ENCODE measurements around the gene WNT6. TPM values are rescaled to one million over a fixed set of nuclear protein-coding genes. Genes with fewer than 3 reads are reported as not detected.

The WNT6 gene
- total RNA-seq, 2 donors from 2014 or later = 0.19 TPM

DNA sequence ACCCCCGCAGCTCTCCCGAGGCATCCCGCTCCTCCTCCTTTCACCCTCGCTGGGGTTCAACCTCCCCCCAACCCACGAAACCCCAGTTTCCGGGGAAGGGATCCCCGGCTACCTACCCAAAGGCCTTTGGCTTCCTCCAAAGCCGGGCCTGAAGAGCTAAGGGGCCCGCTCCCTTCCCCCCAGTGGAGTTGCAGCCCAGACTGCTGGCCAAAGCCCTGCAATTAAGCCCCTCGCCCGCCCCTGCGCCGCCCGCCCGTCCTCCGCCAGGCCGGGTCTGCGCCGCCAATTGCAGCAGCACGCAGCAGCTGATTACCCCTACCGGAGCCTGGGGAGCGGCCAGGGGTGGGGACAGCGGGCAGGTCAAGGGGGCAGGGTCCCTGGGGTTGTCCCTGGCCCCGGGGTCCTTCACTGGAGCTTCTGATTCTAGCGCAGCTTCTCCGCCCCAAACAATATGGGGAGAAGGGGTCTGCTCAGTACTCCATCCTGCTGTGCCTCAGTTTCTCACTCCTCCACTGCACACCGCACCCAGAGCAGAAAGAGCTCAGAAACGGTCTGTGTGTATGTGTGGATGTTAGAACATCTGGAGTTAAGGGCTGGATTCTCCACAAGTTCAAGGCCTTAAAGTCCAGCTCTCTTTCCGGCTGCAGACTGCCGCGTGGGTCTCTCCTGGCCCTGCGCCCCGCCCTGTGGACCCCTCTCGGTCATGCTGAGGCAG lies 37.9 kb downstream of the WNT6 start:
- no peaks in the 10 kb centered on the region for H3K9me3 Mint-ChIP-seq
- ATAC-seq (replicated peaks in 1 of 2) (peak; percentile 5), DNase-seq (peak in 1 of 2 donors; percentile 43)
- peak overlapping the region; percentile 77 to 84 for H3K4me3 Mint-ChIP-seq
- H3K27ac Mint-ChIP-seq = no peak overlapping the region
- H3K36me3 Mint-ChIP-seq (ENCODE audit: insufficient read depth in 2 of 2) = peaks cover 0 to 3% of the 10 kb centered on the region in 2 donors
- H3K4me1 Mint-ChIP-seq (ENCODE audit: low read depth) = peaks cover 50% of the 10 kb centered on the region
- peaks cover 51% of the 10 kb centered on the region for H3K27me3 Mint-ChIP-seq (ENCODE audit: low read depth)

DNA sequence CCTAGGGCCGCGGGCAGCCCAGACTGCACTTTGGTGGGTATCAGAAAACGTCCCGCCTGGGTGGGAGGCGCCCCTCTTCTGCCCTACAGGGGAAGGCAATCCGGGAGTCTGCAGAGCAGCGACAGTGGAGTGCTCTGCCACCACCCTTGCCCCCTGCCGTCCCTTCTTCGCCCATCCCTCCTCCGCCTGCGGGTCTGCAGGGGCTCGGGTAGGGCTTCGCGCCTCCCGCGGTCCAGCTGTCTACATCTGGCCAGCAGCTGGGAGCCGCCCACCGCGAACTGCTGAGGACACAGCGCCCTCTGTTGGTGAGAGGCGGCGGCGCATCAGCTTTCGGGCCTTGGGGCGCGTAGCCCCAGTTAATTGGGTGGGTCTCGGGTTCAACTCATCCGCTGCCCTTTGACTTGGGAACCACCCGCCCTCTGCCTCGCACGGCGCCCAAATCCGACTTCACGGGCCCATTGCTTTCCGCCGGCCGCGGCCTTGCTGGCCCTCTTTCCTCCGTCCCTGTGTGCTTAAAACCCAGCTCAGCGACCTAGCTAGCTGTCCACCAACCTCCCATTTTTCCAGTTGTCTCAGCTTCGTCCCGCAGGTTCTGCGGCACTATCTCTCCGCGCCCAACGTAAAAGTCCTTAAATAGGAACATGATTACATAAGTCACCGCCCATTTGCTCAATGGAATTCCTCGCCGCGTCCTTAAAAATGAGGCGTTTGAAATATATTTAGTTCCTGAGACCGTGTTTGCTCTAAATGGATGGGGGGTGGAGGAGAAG lies 38.7 kb downstream of the WNT6 start:
- Mint-ChIP-seq H3K27ac (no peak overlapping the region), H3K4me1 (ENCODE audit: low read depth) (peaks cover 43% of the 10 kb centered on the region), H3K36me3 (ENCODE audit: insufficient read depth in 2 of 2) (peaks cover 0 to 3% of the 10 kb centered on the region in 2 donors), H3K27me3 (ENCODE audit: low read depth) (peaks cover 52% of the 10 kb centered on the region), H3K4me3 (peak overlapping the region; percentile 77 to 84), H3K9me3 (no peaks in the 10 kb centered on the region)
- DNase-seq = peak; percentile 85 to 90
- peak; percentile 37 to 46 for ATAC-seq (replicated peaks in 1 of 2)

DNA sequence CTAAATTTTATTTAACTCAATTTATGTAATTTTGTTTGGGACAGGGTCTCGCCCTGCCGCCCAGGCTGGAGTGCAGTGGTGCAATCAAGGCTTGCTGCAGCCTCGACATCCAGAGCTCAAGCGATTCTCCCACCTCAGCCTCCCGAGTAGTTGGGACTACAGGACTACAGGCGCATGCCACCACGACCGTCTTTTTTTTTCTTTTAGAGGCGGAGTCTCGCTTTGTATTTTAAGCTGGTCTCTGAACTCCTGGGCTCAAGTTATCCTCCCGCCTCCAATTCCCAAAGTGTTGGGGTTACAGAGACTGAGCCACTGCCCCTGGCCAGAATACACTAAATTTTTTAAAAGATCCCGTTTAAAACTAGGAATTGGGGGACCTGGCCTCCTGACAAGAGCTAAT lies 39.5 kb downstream of the WNT6 start:
- ATAC-seq (replicated peaks in 1 of 2) (no peak), DNase-seq (no peak)
- peaks cover 50% of the 10 kb centered on the region for H3K27me3 Mint-ChIP-seq (ENCODE audit: low read depth)
- H3K27ac Mint-ChIP-seq = no peak overlapping the region
- no peaks in the 10 kb centered on the region for H3K9me3 Mint-ChIP-seq
- peaks cover 39% of the 10 kb centered on the region for H3K4me1 Mint-ChIP-seq (ENCODE audit: low read depth)
- no peak overlapping the region for H3K4me3 Mint-ChIP-seq
- no peaks in the 10 kb centered on the region for H3K36me3 Mint-ChIP-seq (ENCODE audit: insufficient read depth in 2 of 2)

DNA sequence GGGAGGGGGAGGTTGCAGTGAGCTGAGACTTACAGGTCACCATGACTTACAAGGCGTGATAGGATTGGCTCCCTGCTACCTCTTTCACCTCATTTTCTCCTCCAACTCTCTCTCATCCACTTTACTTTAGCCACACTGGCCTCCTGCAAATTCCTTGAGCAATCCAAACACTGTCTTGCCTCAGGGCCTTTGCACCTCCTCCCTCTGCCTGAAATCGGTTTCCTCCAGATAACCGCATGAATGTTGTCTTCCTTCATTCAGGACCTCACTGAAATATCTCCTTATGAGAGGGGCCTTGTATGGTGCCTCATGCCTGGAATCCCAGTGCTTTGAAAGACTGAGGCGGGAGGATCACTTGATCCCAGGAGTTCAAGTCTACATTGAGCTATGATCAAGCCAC lies 42.8 kb downstream of the WNT6 start:
- Mint-ChIP-seq H3K36me3 (ENCODE audit: insufficient read depth in 2 of 2) (no peaks in the 10 kb centered on the region), H3K27ac (no peak overlapping the region)

DNA sequence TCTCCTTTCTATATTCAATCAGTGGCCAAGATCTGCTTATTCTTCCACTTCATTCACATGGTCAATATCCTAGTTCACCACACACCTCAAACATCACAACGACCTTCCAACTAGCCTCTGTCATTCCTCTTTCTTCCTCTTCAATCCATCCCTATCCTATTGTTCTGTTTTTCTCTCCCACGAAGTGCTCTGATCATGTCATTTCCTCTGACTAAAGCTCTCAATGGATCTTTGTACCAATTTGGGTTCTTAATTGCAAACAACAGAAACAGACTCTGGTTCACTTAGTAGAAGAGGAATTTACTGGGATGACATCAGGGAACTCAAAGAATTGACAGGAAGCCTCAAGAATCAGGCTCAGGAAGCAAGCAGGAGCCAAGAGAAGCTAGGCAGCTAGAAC lies 44.6 kb downstream of the WNT6 start:
- peaks cover 18% of the 10 kb centered on the region for H3K4me1 Mint-ChIP-seq (ENCODE audit: low read depth)
- H3K4me3 Mint-ChIP-seq = no peak overlapping the region
- H3K36me3 Mint-ChIP-seq (ENCODE audit: insufficient read depth in 2 of 2) = no peaks in the 10 kb centered on the region
- DNase-seq = no peak
- no peak for ATAC-seq (replicated peaks in 1 of 2)
- H3K27me3 Mint-ChIP-seq (ENCODE audit: low read depth) = peaks cover 55% of the 10 kb centered on the region
- no peak overlapping the region for H3K27ac Mint-ChIP-seq
- H3K9me3 Mint-ChIP-seq = no peaks in the 10 kb centered on the region

More for the DNA sequence above, 42.8 kb downstream of the WNT6 start:
- H3K4me1 Mint-ChIP-seq (ENCODE audit: low read depth) = peaks cover 19% of the 10 kb centered on the region
- no peaks in the 10 kb centered on the region for H3K9me3 Mint-ChIP-seq
- no peak overlapping the region for H3K4me3 Mint-ChIP-seq
- DNase-seq (no peak), ATAC-seq (replicated peaks in 1 of 2) (no peak)
- peaks cover 68% of the 10 kb centered on the region for H3K27me3 Mint-ChIP-seq (ENCODE audit: low read depth)

DNA sequence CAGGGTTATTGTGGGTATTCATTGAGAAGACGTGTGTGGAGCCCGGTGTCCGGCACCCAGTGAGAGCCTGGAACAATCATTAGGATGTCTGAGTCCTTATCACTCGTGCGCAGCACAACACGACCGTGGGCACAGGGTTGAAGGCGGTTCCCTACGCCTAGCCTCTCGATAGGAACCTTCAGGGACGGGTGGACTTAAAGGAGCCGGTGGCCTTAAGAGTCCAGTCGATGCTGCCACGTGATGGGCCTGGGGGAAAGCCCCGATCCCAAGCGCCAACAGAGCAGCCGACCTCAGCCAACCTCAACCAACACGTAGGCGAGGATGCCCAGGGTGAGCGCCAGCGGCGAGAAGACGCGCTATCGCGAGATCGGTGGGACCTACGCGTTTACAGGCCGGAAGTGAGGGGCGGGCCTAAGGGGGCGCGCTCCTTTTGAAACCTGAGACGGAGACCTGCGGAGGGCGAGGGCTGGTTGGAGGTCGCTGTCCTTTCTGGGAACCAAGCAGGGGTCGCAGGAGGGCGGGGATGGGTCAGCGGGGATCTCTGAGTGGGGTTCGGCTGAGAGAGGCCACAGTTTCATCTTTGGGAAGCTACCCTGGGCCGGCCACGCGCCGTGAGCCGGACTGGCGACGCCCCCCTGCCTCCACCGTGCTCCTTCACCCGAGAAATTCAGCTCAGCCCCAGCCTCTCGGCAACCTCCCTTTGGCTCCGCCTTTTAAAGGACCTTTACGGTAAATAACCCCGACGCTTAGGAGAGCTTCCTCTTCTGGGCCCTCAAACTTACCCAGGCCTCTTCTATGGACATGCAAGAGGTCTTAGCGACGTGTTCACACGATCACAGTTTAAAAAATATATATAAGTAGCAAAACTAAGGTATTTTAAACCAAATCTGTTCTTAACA lies 49.4 kb downstream of the WNT6 start:
- Mint-ChIP-seq H3K27me3 (ENCODE audit: low read depth) (peaks cover 22% of the 10 kb centered on the region), H3K27ac (peak overlapping the region; percentile 52), H3K4me1 (ENCODE audit: low read depth) (peaks cover 22% of the 10 kb centered on the region), H3K4me3 (peak overlapping the region; percentile 84 to 88), H3K36me3 (ENCODE audit: insufficient read depth in 2 of 2) (no peaks in the 10 kb centered on the region), H3K9me3 (no peaks in the 10 kb centered on the region)
- peak; percentile 98 for ATAC-seq (replicated peaks in 1 of 2)
- peak; percentile 94 to 95 for DNase-seq

DNA sequence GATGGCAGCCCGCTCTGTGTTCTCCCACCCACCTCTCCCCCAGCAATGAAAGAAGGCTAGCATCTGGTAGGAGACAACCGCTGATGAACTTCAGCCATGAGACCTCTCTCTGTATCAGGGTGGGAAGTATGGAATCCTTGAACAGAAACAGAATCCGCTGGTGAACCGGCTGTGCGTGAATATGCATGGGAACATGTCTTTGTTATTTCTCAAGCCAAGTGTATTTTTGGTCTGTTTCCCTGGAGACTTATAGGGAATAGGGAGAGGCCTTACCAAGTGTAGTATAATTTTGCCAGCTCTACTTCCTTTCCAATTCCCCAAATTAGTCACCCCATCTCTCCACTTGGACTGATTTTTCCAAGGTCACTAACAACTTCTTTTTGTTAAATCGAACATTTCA lies 51.1 kb downstream of the WNT6 start:
- peak overlapping the region; percentile 18 to 27 for H3K4me3 Mint-ChIP-seq
- no peak overlapping the region for H3K27ac Mint-ChIP-seq
- DNase-seq (no peak), ATAC-seq (replicated peaks in 1 of 2) (no peak)
- H3K36me3 Mint-ChIP-seq (ENCODE audit: insufficient read depth in 2 of 2) = no peaks in the 10 kb centered on the region
- H3K9me3 Mint-ChIP-seq = no peaks in the 10 kb centered on the region
- peaks cover 18% of the 10 kb centered on the region for H3K4me1 Mint-ChIP-seq (ENCODE audit: low read depth)
- H3K27me3 Mint-ChIP-seq (ENCODE audit: low read depth) = peaks cover 10% of the 10 kb centered on the region

DNA sequence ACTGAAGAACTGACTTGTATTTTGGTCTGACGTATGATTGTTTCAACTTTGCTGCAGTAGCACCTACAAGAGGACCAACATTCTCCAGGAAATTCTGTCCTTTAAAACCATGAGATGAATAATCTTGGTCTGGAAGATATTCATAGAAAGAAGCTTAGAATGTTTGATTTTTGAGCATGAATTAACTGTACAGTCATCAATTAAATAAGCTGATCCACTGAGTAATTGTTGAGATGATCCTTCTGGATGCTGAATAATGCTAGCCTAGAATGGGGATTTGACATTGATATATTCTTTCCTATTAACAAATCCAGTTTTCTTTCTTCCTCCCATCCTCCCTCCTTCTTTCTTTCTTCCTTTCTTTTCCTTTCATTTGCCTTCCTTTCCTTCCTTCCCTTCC lies 60.9 kb downstream of the WNT6 start:
- no peaks in the 10 kb centered on the region for H3K4me1 Mint-ChIP-seq (ENCODE audit: low read depth)
- H3K27ac Mint-ChIP-seq = no peak overlapping the region
- peaks cover 0 to 2% of the 10 kb centered on the region in 2 donors for H3K9me3 Mint-ChIP-seq
- DNase-seq (no peak), ATAC-seq (replicated peaks in 1 of 2) (no peak)
- peaks cover 3 to 4% of the 10 kb centered on the region in 2 donors for H3K36me3 Mint-ChIP-seq (ENCODE audit: insufficient read depth in 2 of 2)
- no peak overlapping the region for H3K4me3 Mint-ChIP-seq
- H3K27me3 Mint-ChIP-seq (ENCODE audit: low read depth) = peaks cover 57% of the 10 kb centered on the region

Other genes with a start within 250 kb of the WNT6 start
- gene ZNF142, start 200.2 kb upstream of the WNT6 start, total RNA-seq = 10 to 100 TPM; 41.3 to 46.6 TPM
- 10 to 100 TPM; 55.3 to 86.5 TPM for gene BCS1L, start 200.1 kb upstream of the WNT6 start, total RNA-seq
- 10 to 100 TPM; 18.5 to 24.5 TPM for gene RNF25, start 187.8 kb upstream of the WNT6 start, total RNA-seq
- 10 to 100 TPM; 15.3 to 22.1 TPM for gene STK36, start 187.7 kb upstream of the WNT6 start, total RNA-seq
- 10 to 100 TPM; 30.9 to 34.4 TPM for gene TTLL4, start 149.0 kb upstream of the WNT6 start, total RNA-seq
- gene CYP27A1, start 77.7 kb upstream of the WNT6 start, total RNA-seq = under 1 TPM; 0.30 to 0.31 TPM
- gene PRKAG3, start 28.0 kb upstream of the WNT6 start, total RNA-seq = not detected
- 1 to 10 TPM; 3.4 to 8.6 TPM for gene WNT10A, start 21.0 kb downstream of the WNT6 start, total RNA-seq
- not detected for gene CDK5R2, start 99.9 kb downstream of the WNT6 start, total RNA-seq
- not detected for gene FEV, start 125.4 kb downstream of the WNT6 start, total RNA-seq
- gene CRYBA2, start 133.6 kb downstream of the WNT6 start, total RNA-seq = not detected
- gene CFAP65, start 181.7 kb downstream of the WNT6 start, total RNA-seq = not detected
- under 1 TPM; 0.12 to 0.14 TPM for gene IHH, start 201.1 kb downstream of the WNT6 start, total RNA-seq